HEK293T (cell line): ENCODE results near the gene HBE1.
"Not testable (repeated sequence)": the region's sequence is repeated elsewhere in the genome, so short reads cannot be mapped to it uniquely, and the experiment has no call there.

Source experiments
- CTCF ChIA-PET: fragments of 350-600 bp; formaldehyde crosslinking; extraction: SDS; loops from one replicate; lab custom pipeline; 2021; ENCODE audit warnings: antibody characterized with exemption, inconsistent platforms; lab: Yijun Ruan, JAX
- POLR2A ChIA-PET: fragments of 350-600 bp; formaldehyde crosslinking; extraction: SDS; loops from one replicate; lab custom pipeline; 2020; ENCODE audit warnings: antibody characterized with exemption, inconsistent platforms; lab: Yijun Ruan, JAX
- DNase-seq: peaks from one replicate; pipeline ENCODE4 v3.0.0; 2012; ENCODE audit warnings: mixed read lengths; ENCODE audit errors: extremely low spot score
- ARNT ChIP-seq: fragments of 450-650 bp; IDR thresholded peaks from 2 replicates; pipeline ENCODE4 v1.6.1; 2017; ENCODE audit warnings: mild to moderate bottlenecking
- CTBP1 ChIP-seq: fragments of 450-650 bp; IDR thresholded peaks from 2 replicates; pipeline ENCODE4 v1.6.1; 2016; ENCODE audit warnings: borderline replicate concordance
- ELF4 ChIP-seq: fragments of 450-650 bp; IDR thresholded peaks from 2 replicates; pipeline ENCODE4 v1.6.1; 2017; ENCODE audit warnings: antibody characterized with exemption
- FOXA1 ChIP-seq: fragments of 450-650 bp; IDR thresholded peaks from 2 replicates; pipeline ENCODE4 v1.6.1; 2016; ENCODE audit warnings: mild to moderate bottlenecking
- FOXK2 ChIP-seq: fragments of 450-650 bp; IDR thresholded peaks from 2 replicates; pipeline ENCODE4 v1.6.1; 2016; ENCODE audit warnings: mild to moderate bottlenecking
- FOXM1 ChIP-seq: fragments of 450-650 bp; IDR thresholded peaks from 2 replicates; pipeline ENCODE4 v1.6.1; 2017; ENCODE audit warnings: mild to moderate bottlenecking, borderline replicate concordance
- HDGF ChIP-seq: fragments of 450-650 bp; IDR thresholded peaks from 2 replicates; pipeline ENCODE4 v1.6.1; 2017; ENCODE audit warnings: antibody characterized with exemption, borderline replicate concordance
- L3MBTL2 ChIP-seq: fragments of 450-650 bp; conservative IDR thresholded peaks from 2 replicates; pipeline ENCODE4 v1.6.1; 2016; ENCODE audit warnings: mild to moderate bottlenecking
- LEF1 ChIP-seq: fragments of 450-650 bp; IDR thresholded peaks from 2 replicates; pipeline ENCODE4 v1.6.1; 2017; ENCODE audit warnings: mild to moderate bottlenecking, borderline replicate concordance
- NFRKB ChIP-seq: fragments of 450-650 bp; IDR thresholded peaks from 2 replicates; pipeline ENCODE4 v1.6.1; 2016; ENCODE audit warnings: mild to moderate bottlenecking, moderate library complexity
- SP1 ChIP-seq: fragments of 450-650 bp; IDR thresholded peaks from 2 replicates; pipeline ENCODE4 v1.6.1; 2017
- SUZ12 ChIP-seq: fragments of 450-650 bp; IDR thresholded peaks from 2 replicates; pipeline ENCODE4 v1.6.1; 2016; ENCODE audit warnings: mild to moderate bottlenecking
- TARDBP ChIP-seq: fragments of 450-650 bp; IDR thresholded peaks from 2 replicates; pipeline ENCODE4 v1.6.1; 2016
- ZNF384 ChIP-seq: fragments of 450-650 bp; IDR thresholded peaks from 2 replicates; pipeline ENCODE4 v1.6.1; 2016
- TF ChIP-seq, protein P1 (sequence below): fragments of 450-650 bp; IDR thresholded peaks from 2 replicates; pipeline ENCODE4 v1.6.1; 2016

Gene HBE1

DNA sequence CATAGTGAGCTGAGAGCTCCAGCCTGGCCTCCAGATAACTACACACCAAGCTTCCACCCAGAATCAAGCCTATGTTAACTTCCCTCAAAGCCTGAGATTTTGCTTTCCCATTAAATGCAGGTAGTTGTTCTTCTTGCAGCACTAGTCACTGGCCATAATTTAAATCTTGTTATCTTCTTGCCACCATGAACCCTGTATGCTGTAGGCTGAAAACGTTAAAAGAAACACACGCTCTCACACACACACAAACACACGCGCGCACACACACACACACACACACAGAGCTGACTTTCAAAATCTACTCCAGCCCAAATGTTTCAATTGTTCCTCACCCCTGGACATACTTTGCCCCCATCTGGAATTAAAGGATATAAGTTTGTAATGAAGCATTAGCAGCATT, 16.3 kb downstream of the HBE1 start:
- CTCF ChIA-PET, DNase-seq, POLR2A ChIA-PET: not testable (repeated sequence)

DNA sequence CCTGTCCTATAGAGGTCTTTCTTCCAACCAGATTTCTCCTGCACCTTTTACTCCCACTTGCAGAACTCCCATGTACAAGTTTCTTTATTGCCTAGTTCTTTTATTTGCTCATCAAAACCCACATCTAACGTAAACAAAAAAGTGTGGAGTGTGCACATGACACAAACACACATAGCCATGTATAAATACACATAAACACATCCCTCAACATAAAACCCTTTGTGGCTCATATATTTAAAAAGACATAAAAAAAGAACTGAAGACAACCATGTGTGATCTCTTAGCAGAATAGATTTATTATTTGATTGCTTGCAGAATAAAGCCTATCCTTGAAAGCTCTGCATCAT, 16.9 kb downstream of the HBE1 start:
- POLR2A ChIA-PET, result no interaction called here
- TF ChIP-seq HDGF (no peak), SP1 (no peak), CTBP1 (no peak), ARNT (no peak), ZNF384 (no peak), LEF1 (no peak), FOXK2 (no peak), FOXA1 (no peak), ELF4 (no peak), FOXM1 (no peak), NFRKB (no peak)
- TF ChIP-seq, protein P1, sequence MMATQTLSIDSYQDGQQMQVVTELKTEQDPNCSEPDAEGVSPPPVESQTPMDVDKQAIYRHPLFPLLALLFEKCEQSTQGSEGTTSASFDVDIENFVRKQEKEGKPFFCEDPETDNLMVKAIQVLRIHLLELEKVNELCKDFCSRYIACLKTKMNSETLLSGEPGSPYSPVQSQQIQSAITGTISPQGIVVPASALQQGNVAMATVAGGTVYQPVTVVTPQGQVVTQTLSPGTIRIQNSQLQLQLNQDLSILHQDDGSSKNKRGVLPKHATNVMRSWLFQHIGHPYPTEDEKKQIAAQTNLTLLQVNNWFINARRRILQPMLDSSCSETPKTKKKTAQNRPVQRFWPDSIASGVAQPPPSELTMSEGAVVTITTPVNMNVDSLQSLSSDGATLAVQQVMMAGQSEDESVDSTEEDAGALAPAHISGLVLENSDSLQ, result no peak
- DNase-seq, result no peak
- CTCF ChIA-PET, result no interaction called here

DNA sequence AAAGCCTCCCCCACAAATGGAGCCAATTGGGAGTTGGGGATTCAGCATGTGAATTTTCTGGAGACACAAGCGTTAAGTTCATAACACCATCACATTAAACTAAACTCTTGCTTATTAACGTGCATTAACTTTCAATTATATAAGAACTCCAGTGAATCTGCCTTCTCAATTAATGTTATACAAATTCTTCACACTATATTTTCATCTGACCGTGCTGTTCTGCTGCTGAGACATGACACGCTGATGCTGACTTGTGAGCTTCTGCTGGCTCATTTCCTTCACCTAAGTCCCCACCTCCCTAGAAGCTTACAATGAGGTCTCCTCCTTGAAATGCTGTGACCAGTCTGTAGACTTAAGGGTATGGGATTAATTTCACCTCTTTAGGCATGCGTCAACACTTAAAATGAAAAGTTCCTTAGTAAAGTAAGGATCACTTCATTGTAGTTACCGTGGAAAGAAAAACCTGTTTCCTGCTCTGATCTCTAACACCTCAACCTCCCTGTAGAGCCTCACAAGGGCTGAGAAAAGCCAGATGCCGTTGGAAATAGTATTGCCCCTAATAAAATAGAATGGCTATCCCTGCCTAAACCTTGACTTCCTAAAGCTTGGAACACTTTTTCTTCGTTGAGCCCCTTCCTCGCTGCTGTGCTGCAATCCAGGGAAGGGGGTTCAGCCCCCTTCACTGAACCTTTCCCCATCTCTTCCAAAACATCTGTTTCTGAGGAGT, 17.4 kb downstream of the HBE1 start:
- no peak for TF ChIP-seq SUZ12
- no peak for TF ChIP-seq FOXA1
- no peak for TF ChIP-seq HDGF
- TF ChIP-seq TARDBP, result no peak
- TF ChIP-seq, protein P1, result no peak
- no peak for TF ChIP-seq CTBP1
- no peak for TF ChIP-seq ELF4
- TF ChIP-seq SP1, result no peak
- TF ChIP-seq LEF1, result no peak
- no peak for TF ChIP-seq FOXM1
- no peak for TF ChIP-seq ZNF384

DNA sequence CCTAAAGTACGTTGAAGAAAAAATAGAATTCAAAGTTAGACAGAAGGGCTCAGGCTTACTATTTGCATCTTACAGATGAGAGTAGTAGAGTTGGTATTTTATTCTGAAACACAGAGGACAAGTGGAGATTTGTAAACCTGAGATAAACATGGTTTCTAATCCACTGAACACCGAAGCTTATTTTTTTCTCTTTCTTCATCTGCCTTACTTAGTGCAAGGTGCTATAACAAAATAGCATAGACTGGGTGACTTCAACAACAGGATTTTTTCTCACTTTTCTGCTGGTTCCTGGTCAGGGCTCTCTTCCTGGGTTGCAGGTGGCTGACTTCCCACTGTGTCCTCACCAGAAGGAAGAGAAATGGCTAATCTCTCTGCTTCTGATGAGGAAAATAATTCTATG, 18.0 kb downstream of the HBE1 start:
- ChIA-PET CTCF (no interaction called here), POLR2A (no interaction called here)
- no peak for DNase-seq
- no peak for TF ChIP-seq FOXA1
- TF ChIP-seq, protein P1, result no peak
- no peak for TF ChIP-seq SUZ12
- TF ChIP-seq FOXM1, result no peak
- TF ChIP-seq L3MBTL2, result no peak
- TF ChIP-seq FOXK2, result no peak
- no peak for TF ChIP-seq CTBP1
- TF ChIP-seq ZNF384, result no peak
- TF ChIP-seq HDGF, result no peak

More for the DNA sequence above, 17.4 kb downstream of the HBE1 start:
- ChIA-PET POLR2A (no interaction called here), CTCF (no interaction called here)
- no peak for DNase-seq

DNA sequence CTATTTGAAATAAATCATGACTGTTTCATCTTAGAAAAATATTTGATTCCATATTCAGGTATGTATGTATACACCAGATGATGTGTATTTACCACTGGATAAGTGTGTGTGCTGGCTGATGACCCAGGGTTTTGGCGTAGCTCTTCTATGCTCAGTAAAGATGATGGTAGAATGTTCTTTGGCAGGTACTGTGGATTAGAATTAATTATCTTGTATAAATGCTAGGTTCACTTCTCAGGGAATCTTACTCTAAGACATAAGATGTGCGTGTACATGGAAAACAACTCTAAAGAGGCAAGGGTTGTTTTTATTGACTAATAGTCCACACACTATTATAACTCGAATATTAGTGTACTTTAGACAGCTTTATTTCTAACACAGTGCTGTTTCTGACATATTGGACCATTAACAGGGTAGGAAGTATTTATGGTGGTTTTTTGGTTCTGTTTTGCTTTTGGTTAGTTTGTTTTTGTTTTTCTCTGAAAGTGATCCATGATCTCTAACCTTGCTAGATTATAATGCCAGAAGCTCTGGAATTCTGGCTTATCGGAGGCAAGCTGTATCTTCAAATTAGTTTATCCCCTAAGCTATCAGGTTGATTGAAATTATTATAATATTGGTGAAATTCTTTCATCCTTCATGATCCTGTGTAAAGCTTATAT, 19.1 kb downstream of the HBE1 start:
- no peak for TF ChIP-seq FOXA1
- TF ChIP-seq ARNT, result no peak
- TF ChIP-seq NFRKB, result no peak
- no peak for TF ChIP-seq CTBP1
- TF ChIP-seq ELF4, result no peak
- TF ChIP-seq SP1, result no peak
- no peak for TF ChIP-seq L3MBTL2
- no peak for TF ChIP-seq SUZ12
- no peak for TF ChIP-seq LEF1
- no peak for TF ChIP-seq FOXM1
- CTCF ChIA-PET, result no interaction called here
- POLR2A ChIA-PET, result no interaction called here
- DNase-seq, result no peak

DNA sequence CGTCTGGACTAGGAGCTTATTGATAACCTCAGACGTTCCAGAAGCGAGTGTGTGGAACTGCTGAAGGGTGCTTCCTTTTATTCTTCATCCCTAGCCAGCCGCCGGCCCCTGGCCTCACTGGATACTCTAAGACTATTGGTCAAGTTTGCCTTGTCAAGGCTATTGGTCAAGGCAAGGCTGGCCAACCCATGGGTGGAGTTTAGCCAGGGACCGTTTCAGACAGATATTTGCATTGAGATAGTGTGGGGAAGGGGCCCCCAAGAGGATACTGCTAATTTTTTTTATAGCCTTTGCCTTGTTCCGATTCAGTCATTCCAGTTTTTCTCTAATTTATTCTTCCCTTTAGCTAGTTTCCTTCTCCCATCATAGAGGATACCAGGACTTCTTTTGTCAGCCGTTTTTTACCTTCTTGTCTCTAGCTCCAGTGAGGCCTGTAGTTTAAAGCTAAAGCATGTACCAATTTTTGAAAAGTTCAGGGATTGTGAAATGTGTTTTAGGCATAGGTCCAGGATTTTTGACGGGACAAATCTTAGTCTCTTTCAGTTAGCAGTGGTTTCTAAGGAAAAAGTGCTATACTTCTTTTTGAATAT, 19.8 kb downstream of the HBE1 start, which contains the start of gene HBG1:
Gene HBG1 (minus strand): TSS at position 51 of the 590 bp plus-strand sequence. CDS start 53 bp downstream, outside the sequence.
- POLR2A ChIA-PET, CTCF ChIA-PET, DNase-seq: not testable (repeated sequence)

DNA sequence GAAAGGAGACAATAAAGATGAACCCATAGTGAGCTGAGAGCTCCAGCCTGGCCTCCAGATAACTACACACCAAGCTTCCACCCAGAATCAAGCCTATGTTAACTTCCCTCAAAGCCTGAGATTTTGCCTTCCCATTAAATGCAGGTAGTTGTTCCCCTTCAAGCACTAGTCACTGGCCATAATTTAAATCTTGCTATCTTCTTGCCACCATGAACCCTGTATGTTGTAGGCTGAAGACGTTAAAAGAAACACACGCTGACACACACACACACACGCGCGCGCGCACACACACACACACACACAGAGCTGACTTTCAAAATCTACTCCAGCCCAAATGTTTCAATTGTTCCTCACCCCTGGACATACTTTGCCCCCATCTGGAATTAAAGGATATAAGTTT, 21.2 kb downstream of the HBE1 start:
- DNase-seq, CTCF ChIA-PET, POLR2A ChIA-PET: not testable (repeated sequence)
